Stimulated activated CD8-positive, alpha-beta memory T cell treated with anti-CD3 and anti-CD28 coated beads, Interleukin-15, amount 100 ng/mL, for 24 hours (primary cell): ENCODE measurements around the gene RHOT2.

Source experiments
- DNase-seq: peaks from one replicate; pipeline ENCODE4 v3.0.0-alpha.2; 2020; ENCODE audit warnings: low read depth

The RHOT2 gene

DNA sequence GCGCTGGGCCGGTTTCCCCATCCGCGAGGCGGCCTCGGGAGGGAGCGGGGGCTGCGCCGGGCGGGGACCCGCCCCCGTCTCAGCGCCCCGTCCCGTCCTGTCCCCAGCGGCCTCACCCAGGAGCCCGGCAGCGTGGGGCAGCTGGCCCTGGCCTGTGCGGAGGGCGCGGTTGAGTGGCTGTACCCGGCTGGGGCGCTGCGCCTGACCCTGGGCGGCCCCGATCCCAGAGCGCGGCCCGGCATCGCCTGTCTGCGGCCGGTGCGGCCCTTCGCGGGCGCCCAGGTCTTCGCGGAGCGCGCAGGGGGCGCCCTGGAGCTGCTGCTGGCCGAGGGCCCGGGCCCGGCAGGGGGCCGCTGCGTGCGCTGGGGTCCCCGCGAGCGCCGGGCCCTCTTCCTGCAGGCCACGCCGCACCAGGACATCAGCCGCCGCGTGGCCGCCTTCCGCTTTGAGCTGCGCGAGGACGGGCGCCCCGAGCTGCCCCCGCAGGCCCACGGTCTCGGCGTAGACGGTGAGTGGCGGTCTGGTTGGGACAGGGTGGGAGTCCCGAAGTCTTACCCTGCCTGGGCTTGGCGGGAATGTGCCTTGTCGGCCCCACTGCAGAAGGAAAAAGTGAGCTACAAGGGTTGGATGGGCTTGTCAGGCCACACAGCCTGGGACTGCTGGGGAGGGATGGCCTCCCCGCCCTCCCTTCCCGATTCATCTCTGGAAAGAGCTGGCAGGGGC, 47.7 kb downstream of the RHOT2 start:
- no peak for DNase-seq

DNA sequence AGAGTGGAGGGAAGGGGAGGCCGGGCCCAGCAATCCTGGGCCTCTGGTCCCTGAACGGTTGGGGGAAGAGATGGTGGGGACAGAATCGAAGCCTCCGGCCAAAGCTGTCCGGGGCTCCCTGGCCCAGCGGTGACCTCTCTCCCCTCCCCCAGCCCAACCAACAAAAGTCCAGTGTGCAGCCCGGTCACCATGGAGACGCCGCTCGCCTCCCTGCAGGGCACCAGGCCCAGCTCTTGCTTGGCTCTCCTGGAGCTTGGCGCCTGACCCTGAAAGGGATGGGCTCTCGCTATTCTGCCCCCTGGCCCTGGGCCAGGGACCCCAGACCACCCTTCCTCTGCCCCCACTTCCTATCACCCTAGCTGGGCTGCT, 48.3 kb downstream of the RHOT2 start:
- DNase-seq = no peak

- no peak for DNase-seq
These were observed 48.9 kb downstream of the RHOT2 start for GRCh38 chr16:716768-717325.

GRCh38 chr16:717450-718245, 49.7 kb downstream of the RHOT2 start:
- no peak for DNase-seq

DNA sequence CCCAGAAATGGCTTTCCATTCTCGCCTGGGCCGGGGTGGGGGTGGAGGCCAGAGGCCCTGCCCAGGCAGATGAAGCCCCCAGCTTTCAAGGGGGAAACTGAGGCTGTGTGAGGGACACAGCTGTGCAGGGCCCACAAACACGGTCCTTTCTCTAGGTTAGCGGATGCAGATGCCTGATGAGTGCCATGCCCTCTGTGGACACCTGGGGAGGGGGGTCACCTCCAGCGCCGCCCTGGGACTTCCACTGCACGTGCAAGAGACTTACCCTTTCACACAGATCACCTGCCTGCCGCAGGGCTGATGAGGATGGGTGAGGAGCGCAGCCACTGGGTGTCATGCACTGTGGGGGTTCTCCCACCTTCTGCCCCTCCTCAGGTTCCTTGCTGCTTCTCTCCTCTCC, 50.5 kb downstream of the RHOT2 start:
- DNase-seq = no peak

- DNase-seq = no peak
These were observed 51.0 kb downstream of the RHOT2 start for GRCh38 chr16:718922-719321.

- no peak for DNase-seq
These were observed 52.0 kb downstream of the RHOT2 start for GRCh38 chr16:719815-720446.

- DNase-seq = no peak
These were observed 52.6 kb downstream of the RHOT2 start for GRCh38 chr16:720447-720989.

DNA sequence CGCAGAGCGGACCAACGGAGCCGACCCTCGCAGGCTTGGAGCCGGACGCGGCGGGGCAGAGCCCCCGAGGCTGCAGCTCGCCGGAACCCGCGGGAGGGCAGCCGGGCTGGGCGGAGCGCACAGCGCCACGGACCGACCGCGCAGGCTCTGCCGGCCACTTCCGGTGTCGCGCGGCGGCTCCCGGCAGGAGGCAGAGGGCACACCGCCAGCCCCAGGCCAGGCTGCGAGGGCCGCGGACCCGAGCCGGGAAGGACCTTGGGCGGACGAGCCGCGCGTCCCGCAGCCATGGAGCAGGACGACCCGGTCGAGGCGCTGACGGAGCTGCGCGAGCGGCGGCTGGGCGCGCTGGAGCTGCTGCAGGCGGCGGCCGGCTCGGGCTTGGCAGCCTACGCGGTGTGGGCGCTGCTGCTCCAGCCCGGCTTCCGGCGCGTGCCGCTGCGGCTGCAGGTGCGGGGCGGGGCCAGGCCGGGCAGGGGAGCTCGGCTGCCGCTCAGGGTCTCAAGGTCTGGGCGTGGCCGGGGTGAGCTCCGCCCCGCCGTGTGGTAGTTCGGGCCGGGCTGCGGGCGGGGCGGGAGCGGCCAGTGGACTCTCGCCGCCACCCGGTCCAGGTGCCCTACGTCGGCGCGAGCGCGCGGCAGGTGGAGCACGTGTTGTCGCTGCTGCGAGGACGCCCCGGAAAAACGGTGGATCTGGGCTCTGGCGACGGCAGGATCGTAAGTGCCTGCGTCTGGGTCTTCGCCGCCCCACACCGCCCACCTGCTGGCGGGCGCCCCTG, 53.2 kb downstream of the RHOT2 start, which contains the start of gene ANTKMT:
Gene ANTKMT (plus strand): TSS at position 157 of the 775 bp plus-strand sequence. CDS start 129 bp downstream, at position 286.
- DNase-seq = peak; percentile 55

- no peak for DNase-seq
These were observed 54.0 kb downstream of the RHOT2 start for GRCh38 chr16:721765-722540.

DNA sequence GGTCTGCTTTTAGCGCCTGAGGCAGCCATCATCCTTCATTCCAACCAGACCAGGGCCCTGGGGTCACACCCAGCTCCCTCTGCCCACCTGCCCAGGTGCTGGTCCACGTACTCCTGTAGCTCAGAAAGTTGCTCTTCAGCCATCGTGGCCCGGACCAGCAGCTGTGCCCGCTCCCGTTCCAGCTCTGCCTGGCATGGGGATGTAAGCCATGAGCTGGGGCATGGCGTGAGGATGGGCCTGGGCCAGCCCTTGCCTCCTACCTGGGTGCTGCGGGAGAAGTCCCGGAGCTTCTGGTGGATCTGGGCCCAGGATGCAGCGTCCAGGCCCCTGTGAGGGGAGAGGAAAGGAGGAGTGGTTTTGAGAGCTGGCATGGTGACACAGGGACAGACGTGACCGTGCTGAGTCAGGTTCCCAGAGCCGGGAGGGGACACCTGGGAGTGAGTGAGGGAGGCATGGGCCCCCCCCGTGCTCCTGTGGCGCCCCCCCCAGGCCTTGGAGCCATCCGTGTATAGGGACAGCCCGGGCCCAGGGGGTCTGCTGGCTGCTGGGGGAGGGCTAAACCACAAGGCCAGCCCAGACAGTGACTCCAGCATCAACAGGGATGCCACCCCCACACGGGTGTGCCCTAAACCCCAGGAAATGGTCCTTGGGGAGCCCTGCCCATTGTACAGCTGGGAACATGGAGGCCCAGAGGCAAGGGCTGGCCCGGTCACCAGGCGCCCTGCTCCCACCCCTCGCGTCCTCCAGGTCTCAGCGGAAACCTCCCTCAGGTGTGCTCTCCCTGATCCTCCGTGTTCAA, 55.1 kb downstream of the RHOT2 start:
- DNase-seq = no peak

DNA sequence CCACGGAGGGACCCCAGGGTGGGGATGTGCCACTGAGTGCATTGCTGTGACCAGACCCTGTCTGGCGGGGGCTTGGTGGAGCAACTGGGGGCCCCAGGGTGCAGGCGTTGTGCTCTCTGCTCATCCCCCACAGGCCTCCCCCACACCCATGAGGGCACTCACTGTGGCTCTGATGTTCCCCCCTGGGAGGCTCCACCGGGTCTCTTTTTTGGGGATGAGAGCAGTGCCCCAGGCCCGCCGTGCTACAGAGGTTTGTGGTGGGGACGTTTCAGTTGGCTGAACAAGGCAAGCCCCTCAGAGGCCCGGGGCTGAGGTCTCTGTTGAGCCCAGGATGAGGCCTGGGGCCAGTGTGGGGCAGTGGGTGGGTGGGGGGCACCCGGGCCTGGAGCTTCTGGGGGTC, 55.8 kb downstream of the RHOT2 start:
- DNase-seq = no peak
